KOPT-K1 (cell line): ENCODE results near the gene ERCC3.
"Not testable (repeated sequence)": the region's sequence is repeated elsewhere in the genome, so short reads cannot be mapped to it uniquely, and the experiment has no call there.

Source experiments
- H3K27ac ChIP-seq: fragments of 200-600 bp; sonication (generic); 2 replicates; pipeline ENCODE4 v1.5.1; 2016; ENCODE audit warnings: antibody characterized with exemption, mild to moderate bottlenecking, low read depth, low read length; ENCODE audit not compliant: poor library complexity, severe bottlenecking
- H3K36me3 ChIP-seq: fragments of 200-600 bp; sonication (generic); 2 replicates; pipeline ENCODE4 v1.5.1; 2017; ENCODE audit warnings: antibody characterized with exemption, mild to moderate bottlenecking, low read length, moderate library complexity; ENCODE audit not compliant: insufficient read depth
- H3K9me3 ChIP-seq: fragments of 200-600 bp; sonication (generic); 2 replicates; pipeline ENCODE4 v1.5.1; 2017; ENCODE audit warnings: antibody characterized with exemption, low read length, mild to moderate bottlenecking; ENCODE audit not compliant: insufficient read depth, poor library complexity, severe bottlenecking

ERCC3 gene

GRCh38 chr2:127225186-127225960 lies 68.6 kb downstream of the ERCC3 start:
- peaks cover 15% of the 10 kb centered on the region for H3K9me3 ChIP-seq
- H3K27ac ChIP-seq = no peak overlapping the region

GRCh38 chr2:127224135-127224534 lies 69.8 kb downstream of the ERCC3 start:
- not testable (repeated sequence) for H3K27ac ChIP-seq, H3K36me3 ChIP-seq
- H3K9me3 ChIP-seq = peaks cover 15% of the 10 kb centered on the region

More at GRCh38 chr2:127225186-127225960, 68.6 kb downstream of the ERCC3 start:
- no peaks in the 10 kb centered on the region for H3K36me3 ChIP-seq

- H3K9me3 ChIP-seq = peaks cover 19% of the 10 kb centered on the region
- no peaks in the 10 kb centered on the region for H3K36me3 ChIP-seq
- H3K27ac ChIP-seq = no peak overlapping the region
These were observed 73.0 kb downstream of the ERCC3 start for GRCh38 chr2:127220768-127221527.

- no peaks in the 10 kb centered on the region for H3K36me3 ChIP-seq
- H3K9me3 ChIP-seq = peaks cover 19% of the 10 kb centered on the region
- no peak within 1 kb of the TSS for H3K27ac ChIP-seq
These were observed 73.7 kb downstream of the ERCC3 start, which contains the start of gene CYP27C1 for GRCh38 chr2:127220102-127220767. CYP27C1 (minus strand) TSS chr2:127220299; CDS start chr2:127220270, 29 bp downstream.

GRCh38 chr2:127219171-127220070 lies 74.5 kb downstream of the ERCC3 start:
- Histone ChIP-seq H3K27ac (no peak overlapping the region), H3K9me3 (peaks cover 19% of the 10 kb centered on the region), H3K36me3 (no peaks in the 10 kb centered on the region)

GRCh38 chr2:127218812-127219170 lies 75.2 kb downstream of the ERCC3 start:
- Histone ChIP-seq H3K27ac (no peak overlapping the region), H3K36me3 (no peaks in the 10 kb centered on the region), H3K9me3 (peaks cover 19% of the 10 kb centered on the region)

GRCh38 chr2:127217470-127218325 lies 76.2 kb downstream of the ERCC3 start:
- Histone ChIP-seq H3K36me3 (no peaks in the 10 kb centered on the region), H3K9me3 (peaks cover 22% of the 10 kb centered on the region), H3K27ac (no peak overlapping the region)

- Histone ChIP-seq H3K9me3 (peaks cover 22% of the 10 kb centered on the region), H3K27ac (no peak overlapping the region), H3K36me3 (no peaks in the 10 kb centered on the region)
These were observed 77.4 kb downstream of the ERCC3 start for GRCh38 chr2:127216593-127216992.

- Histone ChIP-seq H3K27ac (no peak overlapping the region), H3K9me3 (peaks cover 22% of the 10 kb centered on the region), H3K36me3 (no peaks in the 10 kb centered on the region)
These were observed 77.8 kb downstream of the ERCC3 start for GRCh38 chr2:127216095-127216494.

GRCh38 chr2:127214201-127214600 lies 79.7 kb downstream of the ERCC3 start:
- peaks cover 18% of the 10 kb centered on the region for H3K9me3 ChIP-seq
- not testable (repeated sequence) for H3K27ac ChIP-seq, H3K36me3 ChIP-seq

GRCh38 chr2:127208313-127208712 lies 85.6 kb downstream of the ERCC3 start:
- Histone ChIP-seq H3K9me3 (peaks cover 1% of the 10 kb centered on the region), H3K27ac (no peak overlapping the region)

More at GRCh38 chr2:127208313-127208712, 85.6 kb downstream of the ERCC3 start:
- no peaks in the 10 kb centered on the region for H3K36me3 ChIP-seq
